ENCODE data around the gene PAIP2.
A peak's percentile ranks its signal among the peaks of the same experiment; 100 is the strongest.

The PAIP2 gene

GRCh38 chr5:139341689-139342422 is at the start of gene PAIP2:
Gene PAIP2, plus strand, starts transcription at chr5:139341854. Its CDS starts 21,931 bp downstream, at chr5:139363785.
- Histone ChIP-seq H3K4me3 (ENCODE audit: low read length, poor library complexity, severe bottlenecking) (peak within 1 kb of the TSS; percentile 93), H3K4me2 (ENCODE audit: low read depth, low read length, poor library complexity, severe bottlenecking) (peak within 1 kb of the TSS; percentile 96), H4K20me1 (ENCODE audit: insufficient read depth, low read length, poor library complexity, severe bottlenecking) (peaks cover 43% of the 10 kb centered on the region), H3K9me3 (ENCODE audit: insufficient read depth, low read depth, low read length) (no peaks in the 10 kb centered on the region), H3K4me1 (ENCODE audit: insufficient read depth, low read length, poor library complexity, severe bottlenecking) (peaks cover 29% of the 10 kb centered on the region), H2AFZ (ENCODE audit: low read length) (peak within 1 kb of the TSS; percentile 65), H3K36me3 (ENCODE audit: insufficient read depth, low read length) (no peaks in the 10 kb centered on the region), H3F3A (ENCODE audit: low read depth) (peaks cover 3% of the 10 kb centered on the region; the same call in 1 of the 2 replicates), H3K79me2 (ENCODE audit: insufficient read depth, low read length) (peaks cover 46% of the 10 kb centered on the region), H3K9ac (ENCODE audit: low read depth, low read length, poor library complexity, severe bottlenecking) (peak within 1 kb of the TSS; percentile 92), H3K27me3 (ENCODE audit: insufficient read depth, low read length, poor library complexity, severe bottlenecking) (no peaks in the 10 kb centered on the region), H3K9me2 (replicated peaks; ENCODE audit: low read depth, low read length) (no peaks in the 10 kb centered on the region)
- no peak for TF ChIP-seq EZH2phosphoT487 (IDR thresholded peaks at IDR 0.05; ENCODE audit: borderline replicate concordance)
- TF ChIP-seq CTCF (conservative IDR thresholded peaks at IDR 0.05; ENCODE audit: low read length): peak; percentile 76

GRCh38 chr5:139293202-139293506 is 48.5 kb upstream of the PAIP2 start:
- Histone ChIP-seq H3F3A (ENCODE audit: low read depth) (no peaks in the 10 kb centered on the region), H3K9ac (ENCODE audit: low read depth, low read length, poor library complexity, severe bottlenecking) (peak overlapping the region; percentile 99), H3K4me2 (ENCODE audit: low read depth, low read length, poor library complexity, severe bottlenecking) (peak overlapping the region; percentile 81), H3K9me2 (replicated peaks; ENCODE audit: low read depth, low read length) (no peaks in the 10 kb centered on the region), H2AFZ (ENCODE audit: low read length) (peak overlapping the region; percentile 97), H3K27me3 (ENCODE audit: insufficient read depth, low read length, poor library complexity, severe bottlenecking) (peaks cover 11% of the 10 kb centered on the region), H3K4me1 (ENCODE audit: insufficient read depth, low read length, poor library complexity, severe bottlenecking) (peaks cover 19% of the 10 kb centered on the region), H3K36me3 (ENCODE audit: insufficient read depth, low read length) (no peaks in the 10 kb centered on the region), H3K9me3 (ENCODE audit: insufficient read depth, low read depth, low read length) (no peaks in the 10 kb centered on the region), H3K79me2 (ENCODE audit: insufficient read depth, low read length) (peaks cover 50% of the 10 kb centered on the region), H4K20me1 (ENCODE audit: insufficient read depth, low read length, poor library complexity, severe bottlenecking) (peaks cover 41% of the 10 kb centered on the region), H3K4me3 (ENCODE audit: low read length, poor library complexity, severe bottlenecking) (peak overlapping the region; percentile 95)
- TF ChIP-seq CTCF (conservative IDR thresholded peaks at IDR 0.05; ENCODE audit: low read length) (no peak), EZH2phosphoT487 (IDR thresholded peaks at IDR 0.05; ENCODE audit: borderline replicate concordance) (no peak)

- Histone ChIP-seq H3K9me3 (ENCODE audit: insufficient read depth, low read depth, low read length) (no peaks in the 10 kb centered on the region), H3K36me3 (ENCODE audit: insufficient read depth, low read length) (no peaks in the 10 kb centered on the region), H3K4me1 (ENCODE audit: insufficient read depth, low read length, poor library complexity, severe bottlenecking) (peaks cover 25% of the 10 kb centered on the region), H3K4me3 (ENCODE audit: low read length, poor library complexity, severe bottlenecking) (peak within 1 kb of the TSS; percentile 95), H4K20me1 (ENCODE audit: insufficient read depth, low read length, poor library complexity, severe bottlenecking) (peaks cover 46% of the 10 kb centered on the region), H3K27me3 (ENCODE audit: insufficient read depth, low read length, poor library complexity, severe bottlenecking) (peaks cover 11% of the 10 kb centered on the region), H2AFZ (ENCODE audit: low read length) (peak within 1 kb of the TSS; percentile 97), H3K9ac (ENCODE audit: low read depth, low read length, poor library complexity, severe bottlenecking) (peak within 1 kb of the TSS; percentile 99), H3K9me2 (replicated peaks; ENCODE audit: low read depth, low read length) (no peaks in the 10 kb centered on the region), H3K4me2 (ENCODE audit: low read depth, low read length, poor library complexity, severe bottlenecking) (peak within 1 kb of the TSS; percentile 90), H3F3A (ENCODE audit: low read depth) (no peaks in the 10 kb centered on the region), H3K79me2 (ENCODE audit: insufficient read depth, low read length) (peaks cover 56% of the 10 kb centered on the region)
- TF ChIP-seq EZH2phosphoT487 (IDR thresholded peaks at IDR 0.05; ENCODE audit: borderline replicate concordance) (no peak), CTCF (conservative IDR thresholded peaks at IDR 0.05; ENCODE audit: low read length) (no peak)
Observed at GRCh38 chr5:139293507-139294373, 47.9 kb upstream of the PAIP2 start, which contains the start of gene MATR3. Gene MATR3, plus strand, starts transcription at chr5:139293740. Its CDS starts 13,676 bp downstream, at chr5:139307416.

All from Loucy (cell line).